Left lung (tissue), 10 donors: ENCODE results near the gene EXD3. TPM values are rescaled to one million over a fixed set of nuclear protein-coding genes. Genes with fewer than 3 reads are reported as not detected.

ENCODE experiments used
- ATAC-seq: fragments of 200-7000 bp; cut with Tn5 transposase; one replicate; pipeline ENCODE4 v1.9.1; 2020; ENCODE audit warnings: moderate library complexity
- DNase-seq, 4 donors: peaks; one replicate each; pipeline ENCODE4 v3.0.0-alpha.2; 2013 to 2020
- H3K27ac ChIP-seq, 2 donors: fragments of 200-600 bp; sonication (generic) in 1 of 2; one replicate each; pipeline versions ENCODE4 v1.5.0 to v1.8.0; 2020 to 2021
- H3K27me3 ChIP-seq, 2 donors: fragments of 200-600 bp; sonication (generic) in 1 of 2; one replicate each; pipeline versions ENCODE4 v1.5.0 to v1.8.0; 2020 to 2021
- H3K36me3 ChIP-seq, 2 donors: fragments of 200-600 bp; sonication (generic) in 1 of 2; one replicate each; pipeline versions ENCODE4 v1.5.0 to v1.8.0; 2020 to 2021
- H3K4me1 ChIP-seq, 2 donors: fragments of 200-600 bp; one replicate each; pipeline ENCODE4 v1.8.0; 2021
- H3K4me3 ChIP-seq, 2 donors: fragments of 200-600 bp; sonication (generic) in 1 of 2; one replicate each; pipeline versions ENCODE4 v1.5.0 to v1.8.0; 2020 to 2021; ENCODE audit warnings: mild to moderate bottlenecking in 1 of 2
- H3K9me3 ChIP-seq, 2 donors: fragments of 200-600 bp; sonication (generic) in 1 of 2; one replicate each; pipeline versions ENCODE4 v1.5.0 to v1.8.0; 2020 to 2021
- intact Hi-C, 2 donors: fragments of 100-400 bp; cut with DNase I; formaldehyde crosslinking; loops; one replicate each; pipeline versions ENCODE4 v1.11.2 to v1.14.2; 2022
- polyA plus RNA-seq, 6 donors: library from polyadenylated mRNA; unstranded; fragments of 120-200 nt; gene quantifications; one replicate each; pipeline ENCODE4 v1.2.1, GENCODE V29; 2013; ENCODE audit not compliant: insufficient read length in 6 of 6
- total RNA-seq, 2 donors: library from RNA; stranded (reverse); fragmentation: NEBNext Ultra II Directional; extraction: Animal tissue kit (Norgen Biotek cat#: 25700); gene quantifications; one replicate each; pipeline ENCODE4 v1.2.1, GENCODE V29; 2021
- TF ChIP-seq, protein P1 (sequence below), 2 donors: fragments of 200-600 bp; sonication (generic) in 1 of 2; IDR thresholded peaks; one replicate each; pipeline versions ENCODE4 v1.5.0 to v1.8.0; 2021; ENCODE audit warnings: antibody characterized with exemption in 2 of 2
- donor health status: DM: no; HTN: yes; CAD: no.
- donor health status: DM: no; HTN: no; CAD: no.

Gene EXD3
- total and polyA plus RNA-seq, 8 donors: 13.2 to 21.8 (median 16.6) TPM

DNA sequence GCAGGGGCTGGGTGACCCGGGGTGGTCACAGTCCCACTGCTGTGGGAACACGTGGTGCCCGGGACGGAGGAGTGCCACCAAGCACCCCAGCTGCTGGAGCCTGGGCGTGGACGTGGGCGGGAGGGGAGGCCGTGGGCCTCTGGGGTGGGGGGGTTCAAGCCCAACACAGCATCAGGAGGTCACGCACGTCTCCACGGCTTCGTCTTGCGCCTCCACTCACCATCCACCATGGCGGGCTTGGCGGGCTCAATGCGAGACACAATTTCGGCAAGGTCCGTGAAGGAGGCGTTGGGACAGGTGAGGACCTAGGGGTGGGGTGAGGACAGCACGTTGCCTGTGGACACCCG, 38.3 kb upstream of the EXD3 start:
- TF ChIP-seq, protein P1, sequence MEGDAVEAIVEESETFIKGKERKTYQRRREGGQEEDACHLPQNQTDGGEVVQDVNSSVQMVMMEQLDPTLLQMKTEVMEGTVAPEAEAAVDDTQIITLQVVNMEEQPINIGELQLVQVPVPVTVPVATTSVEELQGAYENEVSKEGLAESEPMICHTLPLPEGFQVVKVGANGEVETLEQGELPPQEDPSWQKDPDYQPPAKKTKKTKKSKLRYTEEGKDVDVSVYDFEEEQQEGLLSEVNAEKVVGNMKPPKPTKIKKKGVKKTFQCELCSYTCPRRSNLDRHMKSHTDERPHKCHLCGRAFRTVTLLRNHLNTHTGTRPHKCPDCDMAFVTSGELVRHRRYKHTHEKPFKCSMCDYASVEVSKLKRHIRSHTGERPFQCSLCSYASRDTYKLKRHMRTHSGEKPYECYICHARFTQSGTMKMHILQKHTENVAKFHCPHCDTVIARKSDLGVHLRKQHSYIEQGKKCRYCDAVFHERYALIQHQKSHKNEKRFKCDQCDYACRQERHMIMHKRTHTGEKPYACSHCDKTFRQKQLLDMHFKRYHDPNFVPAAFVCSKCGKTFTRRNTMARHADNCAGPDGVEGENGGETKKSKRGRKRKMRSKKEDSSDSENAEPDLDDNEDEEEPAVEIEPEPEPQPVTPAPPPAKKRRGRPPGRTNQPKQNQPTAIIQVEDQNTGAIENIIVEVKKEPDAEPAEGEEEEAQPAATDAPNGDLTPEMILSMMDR (IDR thresholded peaks at IDR 0.05): no peak
- no peak overlapping the region for H3K4me3 ChIP-seq
- peaks cover 11 to 29% of the 10 kb centered on the region in 2 donors for H3K4me1 ChIP-seq
- DNase-seq (no peak), ATAC-seq (no peak)
- no peak overlapping the region for H3K27ac ChIP-seq
- no peaks in the 10 kb centered on the region for H3K9me3 ChIP-seq
- peaks cover 0 to 27% of the 10 kb centered on the region in 2 donors for H3K27me3 ChIP-seq
- intact Hi-C loops: no loop called here
- H3K36me3 ChIP-seq: no peaks in the 10 kb centered on the region

DNA sequence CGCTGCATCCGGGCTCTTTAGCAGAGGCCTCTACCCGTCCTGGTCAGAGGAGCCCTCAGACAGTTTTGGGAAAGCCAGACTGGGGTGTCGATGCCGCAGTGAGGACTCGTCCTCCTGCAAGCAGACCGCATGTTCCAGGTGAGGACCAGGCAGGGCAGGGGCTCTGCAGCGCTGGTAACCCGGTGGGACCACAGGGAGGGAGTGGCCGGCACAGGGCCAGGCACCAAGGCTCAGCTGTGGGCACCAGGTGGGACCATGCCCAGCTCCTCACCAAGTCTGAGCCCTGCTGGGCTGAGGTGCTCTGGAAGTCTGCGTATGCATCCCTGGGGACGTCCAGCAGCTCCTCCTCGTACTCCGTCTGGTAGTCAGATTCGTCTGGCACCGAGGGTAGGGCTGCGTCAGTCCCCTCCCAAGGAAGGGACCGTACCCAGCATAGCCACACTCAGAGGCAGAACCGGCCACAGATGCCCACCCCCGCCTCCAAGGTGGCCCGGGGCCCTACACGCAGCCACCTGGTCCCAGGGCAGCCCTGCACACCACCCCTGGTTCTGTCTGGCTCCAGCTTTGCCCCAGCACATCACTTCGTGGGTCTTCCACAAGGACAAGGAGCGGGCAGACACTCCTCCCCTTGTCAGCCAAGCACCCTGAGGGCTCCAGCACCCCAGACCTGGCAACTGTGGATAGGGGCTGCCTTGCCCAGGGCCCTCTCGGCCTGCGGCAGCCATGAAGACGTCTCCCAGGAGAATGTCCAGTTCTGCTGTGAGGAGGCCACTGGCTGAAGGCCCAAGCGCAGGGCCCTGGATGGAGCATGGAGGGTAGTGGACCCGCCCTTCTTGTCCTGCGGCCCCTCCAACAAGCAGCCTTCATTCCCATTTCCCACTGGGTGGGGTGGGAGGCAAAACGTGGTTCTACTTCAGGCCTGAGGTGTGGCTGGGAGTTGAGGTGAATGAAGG, 37.7 kb upstream of the EXD3 start:
- DNase-seq: peak in 2 of 4 donors; percentile 31 to 80
- Histone ChIP-seq H3K4me3 (no peak overlapping the region), H3K27ac (no peak overlapping the region), H3K4me1 (peaks cover 11 to 29% of the 10 kb centered on the region in 2 donors), H3K27me3 (peaks cover 0 to 27% of the 10 kb centered on the region in 2 donors), H3K36me3 (no peaks in the 10 kb centered on the region), H3K9me3 (no peaks in the 10 kb centered on the region)
- TF ChIP-seq, protein P1 (IDR thresholded peaks at IDR 0.05): no peak
- intact Hi-C loops: no loop called here
- ATAC-seq: no peak

DNA sequence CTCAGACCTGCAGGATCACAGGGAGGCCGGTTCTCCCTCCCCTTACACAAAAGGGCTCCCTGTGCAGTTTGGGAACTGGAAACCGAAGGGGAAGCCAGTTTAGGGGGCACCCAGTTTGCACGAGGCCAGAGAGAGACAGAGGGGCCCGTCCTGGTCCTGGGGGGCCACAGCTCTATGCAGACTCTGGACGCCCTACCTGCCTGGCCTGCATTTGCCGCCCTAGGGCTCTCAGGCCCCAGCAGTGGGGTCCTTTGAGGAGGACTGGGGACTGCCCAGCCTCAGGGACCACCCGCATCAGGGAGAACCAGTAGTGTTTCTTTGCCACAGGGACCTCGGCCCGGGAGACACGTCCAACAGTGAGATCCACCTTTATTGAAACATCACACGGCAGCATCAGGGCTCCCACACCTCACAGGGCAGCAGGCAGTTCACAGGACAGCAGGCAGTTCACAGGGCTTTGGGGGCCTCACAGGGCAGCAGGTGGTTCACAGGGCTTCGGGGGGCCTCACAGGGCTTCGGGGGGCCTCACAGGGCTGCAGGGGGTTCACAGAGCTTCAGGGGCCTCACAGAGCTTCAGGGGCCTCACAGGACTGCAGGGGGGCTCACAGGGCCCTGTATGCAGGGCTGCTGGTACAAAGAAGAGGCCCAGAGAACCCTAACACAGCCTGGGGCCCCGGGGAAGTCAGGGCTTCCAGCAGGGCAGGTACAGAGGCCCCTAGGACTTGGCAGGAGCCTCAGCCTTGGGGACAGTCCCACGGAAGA, 36.8 kb upstream of the EXD3 start:
- intact Hi-C loops: no loop called here
- ATAC-seq (peak; percentile 1), DNase-seq (peak in 2 of 4 donors; percentile 29 to 71)
- Histone ChIP-seq H3K27me3 (peaks cover 0 to 27% of the 10 kb centered on the region in 2 donors), H3K9me3 (no peaks in the 10 kb centered on the region), H3K4me1 (peaks cover 11 to 32% of the 10 kb centered on the region in 2 donors), H3K27ac (peak overlapping the region; percentile 49 to 69), H3K36me3 (peaks cover 0 to 7% of the 10 kb centered on the region in 2 donors), H3K4me3 (peak overlapping the region; percentile 7 to 65)
- TF ChIP-seq, protein P1 (IDR thresholded peaks at IDR 0.05): no peak

DNA sequence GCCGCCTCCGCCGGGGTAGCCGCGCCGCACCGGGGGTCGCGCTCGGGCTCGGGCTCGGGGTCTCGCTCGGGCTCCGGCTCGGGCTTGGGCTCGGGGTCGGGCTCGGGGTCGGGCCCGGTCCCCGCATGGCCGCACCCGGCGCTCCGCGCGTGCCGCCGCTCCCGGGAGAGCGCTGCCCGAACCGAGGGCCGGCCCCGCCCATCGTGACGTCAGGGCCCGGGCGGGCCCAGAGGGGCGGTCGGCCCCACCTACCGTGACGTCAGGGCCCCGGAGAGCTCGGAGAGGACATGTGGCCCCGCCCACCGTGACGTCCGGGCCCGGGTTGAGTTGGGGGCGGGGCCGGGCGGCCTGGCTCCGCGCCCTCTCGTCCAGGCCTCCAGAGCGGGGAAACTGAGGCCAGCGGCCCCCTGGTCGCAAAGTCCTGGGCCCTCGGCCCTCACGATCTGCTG, 36.2 kb upstream of the EXD3 start, which contains the start of gene NSMF:
NSMF (minus strand) TSS at position 183 of the 449 bp plus-strand sequence. CDS start 232 bp downstream, outside the sequence.
- Histone ChIP-seq H3K27ac (peak within 1 kb of the TSS; percentile 49 to 69), H3K36me3 (peaks cover 0 to 7% of the 10 kb centered on the region in 2 donors), H3K27me3 (peaks cover 0 to 27% of the 10 kb centered on the region in 2 donors), H3K4me1 (peaks cover 11 to 39% of the 10 kb centered on the region in 2 donors), H3K4me3 (peak within 1 kb of the TSS; percentile 52 to 65), H3K9me3 (no peaks in the 10 kb centered on the region)
- intact Hi-C loops: no loop called here
- TF ChIP-seq, protein P1 (IDR thresholded peaks at IDR 0.05): no peak
- ATAC-seq (peak; percentile 89), DNase-seq (peak; percentile 91 to 98 (median 96))
